Activated CD8-positive, alpha-beta memory T cell treated with anti-CD3 and anti-CD28 coated beads, Interleukin-2, amount 10 ng/mL, durations not matched to agents 7 days and 5 days (primary cell): ENCODE data around the gene PIM1. TPM values are rescaled to one million over a fixed set of nuclear protein-coding genes. Genes with fewer than 3 reads are reported as not detected.

Source experiments
- ATAC-seq: fragments of 150-1000 bp; cut with Tn5 transposase; one replicate; pipeline ENCODE4 v1.10.0; 2021; ENCODE audit warnings: moderate library complexity
- CTCF ChIA-PET: fragments of 350-600 bp; sonication (Branson Sonifier 250); formaldehyde crosslinking; loops from one replicate; lab custom pipeline; 2021; ENCODE audit warnings: antibody characterized with exemption; lab: Charles Lee
- DNase-seq: peaks from one replicate; pipeline ENCODE4 v3.0.0-alpha.2; 2020
- H3K27ac Mint-ChIP-seq: one replicate; pipeline ENCODE4 v1.8.0; 2021; ENCODE audit warnings: mild to moderate bottlenecking, mixed read lengths
- H3K27me3 Mint-ChIP-seq: one replicate; pipeline ENCODE4 v1.8.0; 2021; ENCODE audit warnings: mixed read lengths
- H3K36me3 Mint-ChIP-seq: one replicate; pipeline ENCODE4 v1.8.0; 2021; ENCODE audit warnings: mild to moderate bottlenecking, mixed read lengths
- H3K4me1 Mint-ChIP-seq: one replicate; pipeline ENCODE4 v1.8.0; 2021; ENCODE audit warnings: mixed read lengths
- H3K4me3 Mint-ChIP-seq: one replicate; pipeline ENCODE4 v1.8.0; 2021; ENCODE audit warnings: mild to moderate bottlenecking, moderate library complexity, mixed read lengths
- H3K9me3 Mint-ChIP-seq: one replicate; pipeline ENCODE4 v1.8.0; 2022; ENCODE audit warnings: low read depth, mixed read lengths
- total RNA-seq, 2 experiments: library from RNA; stranded (reverse); gene quantifications; one replicate each; pipeline ENCODE4 v1.2.3, GENCODE V29; 2021

Gene PIM1
- total RNA-seq, 2 experiments from 2014 or later, result 361 to 464 TPM

DNA sequence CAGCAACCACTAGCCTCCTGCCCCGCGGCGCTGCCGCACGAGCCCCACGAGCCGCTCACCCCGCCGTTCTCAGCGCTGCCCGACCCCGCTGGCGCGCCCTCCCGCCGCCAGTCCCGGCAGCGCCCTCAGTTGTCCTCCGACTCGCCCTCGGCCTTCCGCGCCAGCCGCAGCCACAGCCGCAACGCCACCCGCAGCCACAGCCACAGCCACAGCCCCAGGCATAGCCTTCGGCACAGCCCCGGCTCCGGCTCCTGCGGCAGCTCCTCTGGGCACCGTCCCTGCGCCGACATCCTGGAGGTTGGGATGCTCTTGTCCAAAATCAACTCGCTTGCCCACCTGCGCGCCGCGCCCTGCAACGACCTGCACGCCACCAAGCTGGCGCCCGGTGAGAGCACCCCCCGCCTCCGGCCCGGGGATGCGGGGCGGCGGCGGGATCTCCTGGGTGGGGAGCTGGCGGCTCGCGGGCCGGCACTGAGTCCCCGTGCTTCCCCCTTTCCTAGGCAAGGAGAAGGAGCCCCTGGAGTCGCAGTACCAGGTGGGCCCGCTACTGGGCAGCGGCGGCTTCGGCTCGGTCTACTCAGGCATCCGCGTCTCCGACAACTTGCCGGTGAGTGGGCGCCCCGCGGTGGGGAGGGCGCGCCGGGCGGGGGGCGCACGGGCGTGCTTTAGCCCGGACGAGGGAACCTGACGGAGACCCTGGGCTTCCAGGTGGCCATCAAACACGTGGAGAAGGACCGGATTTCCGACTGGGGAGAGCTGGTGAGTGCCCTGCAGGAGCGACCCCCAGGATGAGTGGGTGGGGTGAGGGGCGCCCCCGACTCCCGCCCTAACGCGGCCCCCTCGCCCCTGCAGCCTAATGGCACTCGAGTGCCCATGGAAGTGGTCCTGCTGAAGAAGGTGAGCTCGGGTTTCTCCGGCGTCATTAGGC, 585 bp downstream of the PIM1 start:
- Mint-ChIP-seq H3K9me3 (no peaks in the 10 kb centered on the region), H3K27ac (peak overlapping the region; percentile 96), H3K36me3 (peaks cover 51% of the 10 kb centered on the region), H3K4me3 (peak overlapping the region; percentile 93), H3K4me1 (peaks cover 36% of the 10 kb centered on the region), H3K27me3 (no peaks in the 10 kb centered on the region)
- CTCF ChIA-PET, result interaction anchor here (0.7 to 18.3 kb wide), 13 partner anchors 8 to 184 kb away, joined by 3 to 424 read pairs (median 10); partner anchors contain the start of genes MTCH1, TBC1D22B and TMEM217
- DNase-seq, result peak; percentile 74
- ATAC-seq, result peak; percentile 3

DNA sequence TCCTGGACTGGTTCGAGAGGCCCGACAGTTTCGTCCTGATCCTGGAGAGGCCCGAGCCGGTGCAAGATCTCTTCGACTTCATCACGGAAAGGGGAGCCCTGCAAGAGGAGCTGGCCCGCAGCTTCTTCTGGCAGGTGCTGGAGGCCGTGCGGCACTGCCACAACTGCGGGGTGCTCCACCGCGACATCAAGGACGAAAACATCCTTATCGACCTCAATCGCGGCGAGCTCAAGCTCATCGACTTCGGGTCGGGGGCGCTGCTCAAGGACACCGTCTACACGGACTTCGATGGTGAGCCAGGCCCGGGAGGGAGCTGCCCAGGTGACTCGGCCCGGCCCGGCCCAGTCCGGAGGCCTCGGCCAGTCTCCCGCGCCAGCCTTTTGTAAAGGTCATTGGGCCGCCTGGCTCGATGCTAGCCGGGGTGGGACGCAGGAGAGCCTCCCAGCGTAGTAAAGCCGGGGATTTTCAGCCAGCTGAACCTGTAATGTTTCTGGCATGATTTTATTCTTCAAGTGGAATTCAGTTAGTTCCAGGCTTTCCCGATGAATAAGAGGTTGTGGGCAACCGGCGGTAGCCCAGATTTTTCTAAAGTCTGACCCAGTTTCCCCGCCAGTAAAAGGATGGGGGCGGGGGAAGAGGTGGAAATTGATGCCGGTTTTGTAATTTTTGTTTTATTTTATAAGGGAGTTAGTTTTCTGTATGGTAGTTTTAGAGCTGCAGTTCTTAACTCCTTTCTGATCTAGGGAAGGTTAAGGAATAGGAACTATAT, 1.4 kb downstream of the PIM1 start:
- Mint-ChIP-seq H3K27ac (peak overlapping the region; percentile 96), H3K4me1 (peaks cover 45% of the 10 kb centered on the region), H3K9me3 (no peaks in the 10 kb centered on the region), H3K4me3 (peak overlapping the region; percentile 93), H3K27me3 (no peaks in the 10 kb centered on the region), H3K36me3 (peaks cover 58% of the 10 kb centered on the region)
- no peak for ATAC-seq
- peak; percentile 57 for DNase-seq
- CTCF ChIA-PET, result interaction anchor here (0.7 to 18.3 kb wide), 17 partner anchors 9 to 286 kb away, joined by 3 to 424 read pairs (median 9); partner anchors contain the start of genes C6orf89 and MTCH1

DNA sequence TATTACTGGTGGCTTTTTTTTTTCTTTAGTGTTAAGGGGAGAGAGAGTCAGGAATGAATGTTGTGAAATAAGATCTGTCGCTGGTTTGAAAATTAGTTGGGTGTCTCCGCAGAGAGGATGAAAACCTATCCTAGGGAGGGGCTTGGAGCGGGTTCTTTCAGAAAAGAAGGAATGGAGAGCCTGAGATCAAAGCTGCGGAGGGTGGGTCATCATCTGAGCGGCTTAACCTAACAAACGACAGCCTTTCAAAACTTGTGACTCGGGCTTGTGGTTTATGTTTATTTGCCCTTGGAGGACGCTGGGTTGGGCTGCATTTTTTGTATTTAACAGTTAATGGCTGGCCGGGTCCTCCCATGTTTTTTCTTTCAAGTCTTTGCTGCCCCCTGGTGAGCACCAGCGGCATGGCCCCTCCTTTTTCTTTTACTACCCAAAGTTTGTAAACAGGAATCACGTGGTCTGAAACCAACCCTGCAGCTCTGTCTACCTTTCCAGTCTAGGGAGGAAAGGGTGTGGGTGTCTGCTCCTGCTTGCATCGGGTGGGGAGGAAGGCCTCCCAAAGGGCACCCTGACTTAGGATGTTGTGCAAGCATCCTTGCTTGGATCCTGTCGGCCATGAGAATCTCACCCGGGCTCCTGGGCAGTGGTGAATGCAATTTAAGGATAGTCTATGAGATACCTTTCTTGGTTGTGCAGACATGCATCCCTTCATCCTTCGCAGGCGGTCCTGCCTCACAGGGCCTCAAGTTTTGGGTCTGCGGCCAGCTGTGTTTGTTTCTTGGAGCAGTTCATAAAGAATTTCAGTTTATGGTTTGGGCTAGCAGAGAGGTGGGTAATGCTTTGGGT, 2.2 kb downstream of the PIM1 start:
- Mint-ChIP-seq H3K27me3 (no peaks in the 10 kb centered on the region), H3K4me3 (peak overlapping the region; percentile 93), H3K27ac (peak overlapping the region; percentile 96), H3K9me3 (no peaks in the 10 kb centered on the region), H3K4me1 (peaks cover 53% of the 10 kb centered on the region), H3K36me3 (peaks cover 65% of the 10 kb centered on the region)
- DNase-seq, result peak; percentile 96
- CTCF ChIA-PET, result interaction anchor here (0.6 to 18.3 kb wide), 16 partner anchors 9 to 147 kb away, joined by 3 to 424 read pairs (median 10); no protein-coding TSS in a partner anchor
- peak; percentile 14 for ATAC-seq

GRCh38 chr6:37172912-37173492, 3.0 kb downstream of the PIM1 start:
- H3K4me1 Mint-ChIP-seq, result peaks cover 59% of the 10 kb centered on the region
- ATAC-seq (no peak), DNase-seq (no peak)
- no peaks in the 10 kb centered on the region for H3K9me3 Mint-ChIP-seq
- CTCF ChIA-PET, result interaction anchor here (0.6 to 18.3 kb wide), 16 partner anchors 9 to 147 kb away, joined by 3 to 424 read pairs (median 10); no protein-coding TSS in a partner anchor
- peak overlapping the region; percentile 96 for H3K27ac Mint-ChIP-seq
- H3K36me3 Mint-ChIP-seq, result peaks cover 71% of the 10 kb centered on the region
- H3K27me3 Mint-ChIP-seq, result no peaks in the 10 kb centered on the region
- H3K4me3 Mint-ChIP-seq, result peak overlapping the region; percentile 93

DNA sequence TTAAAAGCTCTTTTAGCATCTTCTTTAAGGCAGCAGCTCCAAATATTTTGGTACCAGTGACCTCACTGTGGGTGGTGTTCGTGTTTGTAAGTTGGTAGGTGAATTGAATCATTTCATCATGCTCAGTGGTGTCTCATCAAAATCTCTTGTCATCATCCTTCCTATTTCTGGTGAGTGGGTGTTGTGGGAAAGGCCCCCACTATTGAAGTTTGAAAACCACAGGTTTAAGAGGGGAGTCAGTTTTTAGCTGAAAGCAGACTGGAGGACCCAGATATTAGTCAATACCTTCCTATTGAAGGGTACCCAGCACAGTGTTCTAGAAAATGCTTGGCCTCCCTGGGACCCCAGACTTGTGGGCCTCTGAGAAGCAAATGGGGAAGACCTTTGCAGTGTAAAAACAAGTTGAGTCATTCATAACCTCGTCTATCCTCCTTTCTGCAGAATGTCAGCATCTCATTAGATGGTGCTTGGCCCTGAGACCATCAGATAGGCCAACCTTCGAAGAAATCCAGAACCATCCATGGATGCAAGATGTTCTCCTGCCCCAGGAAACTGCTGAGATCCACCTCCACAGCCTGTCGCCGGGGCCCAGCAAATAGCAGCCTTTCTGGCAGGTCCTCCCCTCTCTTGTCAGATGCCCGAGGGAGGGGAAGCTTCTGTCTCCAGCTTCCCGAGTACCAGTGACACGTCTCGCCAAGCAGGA, 3.7 kb downstream of the PIM1 start:
- Mint-ChIP-seq H3K27ac (peak overlapping the region; percentile 96), H3K4me1 (peaks cover 57% of the 10 kb centered on the region), H3K36me3 (peaks cover 73% of the 10 kb centered on the region), H3K27me3 (no peaks in the 10 kb centered on the region), H3K4me3 (peak overlapping the region; percentile 93), H3K9me3 (no peaks in the 10 kb centered on the region)
- DNase-seq (peak; percentile 60), ATAC-seq (no peak)
- CTCF ChIA-PET, result interaction anchor here (1.4 to 18.3 kb wide), 12 partner anchors 8 to 148 kb away, joined by 3 to 424 read pairs (median 14); no protein-coding TSS in a partner anchor

DNA sequence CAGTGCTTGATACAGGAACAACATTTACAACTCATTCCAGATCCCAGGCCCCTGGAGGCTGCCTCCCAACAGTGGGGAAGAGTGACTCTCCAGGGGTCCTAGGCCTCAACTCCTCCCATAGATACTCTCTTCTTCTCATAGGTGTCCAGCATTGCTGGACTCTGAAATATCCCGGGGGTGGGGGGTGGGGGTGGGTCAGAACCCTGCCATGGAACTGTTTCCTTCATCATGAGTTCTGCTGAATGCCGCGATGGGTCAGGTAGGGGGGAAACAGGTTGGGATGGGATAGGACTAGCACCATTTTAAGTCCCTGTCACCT, 4.2 kb downstream of the PIM1 start:
- ATAC-seq (no peak), DNase-seq (no peak)
- H3K9me3 Mint-ChIP-seq, result no peaks in the 10 kb centered on the region
- H3K4me1 Mint-ChIP-seq, result peaks cover 53% of the 10 kb centered on the region
- H3K27ac Mint-ChIP-seq, result peak overlapping the region; percentile 96
- H3K4me3 Mint-ChIP-seq, result peak overlapping the region; percentile 93
- no peaks in the 10 kb centered on the region for H3K27me3 Mint-ChIP-seq
- CTCF ChIA-PET, result interaction anchor here (1.4 to 18.3 kb wide), 9 partner anchors 8 to 149 kb away, joined by 3 to 424 read pairs (median 17); no protein-coding TSS in a partner anchor
- H3K36me3 Mint-ChIP-seq, result peaks cover 73% of the 10 kb centered on the region

- CTCF ChIA-PET, result interaction anchor here (1.6 to 18.3 kb wide), 5 partner anchors 7 to 149 kb away, joined by 7 to 424 read pairs (median 314); no protein-coding TSS in a partner anchor
- Mint-ChIP-seq H3K27me3 (no peaks in the 10 kb centered on the region), H3K4me3 (peak overlapping the region; percentile 93), H3K4me1 (peaks cover 54% of the 10 kb centered on the region), H3K36me3 (peaks cover 73% of the 10 kb centered on the region), H3K9me3 (no peaks in the 10 kb centered on the region), H3K27ac (peak overlapping the region; percentile 96)
- ATAC-seq (no peak), DNase-seq (no peak)
Observed at GRCh38 chr6:37174515-37175331, 4.8 kb downstream of the PIM1 start.

GRCh38 chr6:37175332-37176267, 5.6 kb downstream of the PIM1 start:
- no peak for ATAC-seq
- peaks cover 71% of the 10 kb centered on the region for H3K36me3 Mint-ChIP-seq
- peak overlapping the region; percentile 96 for H3K27ac Mint-ChIP-seq
- no peaks in the 10 kb centered on the region for H3K27me3 Mint-ChIP-seq
- H3K4me3 Mint-ChIP-seq, result peak overlapping the region; percentile 93
- no peaks in the 10 kb centered on the region for H3K9me3 Mint-ChIP-seq
- H3K4me1 Mint-ChIP-seq, result peaks cover 60% of the 10 kb centered on the region
- CTCF ChIA-PET, result interaction anchor here (0.7 to 18.3 kb wide), 6 partner anchors 8 to 265 kb away, joined by 3 to 424 read pairs (median 162); no protein-coding TSS in a partner anchor
- no peak for DNase-seq

- Mint-ChIP-seq H3K27ac (peak overlapping the region; percentile 96), H3K4me1 (peaks cover 68% of the 10 kb centered on the region), H3K27me3 (no peaks in the 10 kb centered on the region), H3K9me3 (no peaks in the 10 kb centered on the region), H3K36me3 (peaks cover 62% of the 10 kb centered on the region), H3K4me3 (peak overlapping the region; percentile 93)
- DNase-seq (no peak), ATAC-seq (no peak)
- CTCF ChIA-PET, result interaction anchor here (0.7 to 18.3 kb wide), 8 partner anchors 9 to 264 kb away, joined by 3 to 424 read pairs (median 8); no protein-coding TSS in a partner anchor
Observed at GRCh38 chr6:37176268-37177076, 6.5 kb downstream of the PIM1 start.
